ENCODE data around the gene MRPL50.

MRPL50 gene

DNA sequence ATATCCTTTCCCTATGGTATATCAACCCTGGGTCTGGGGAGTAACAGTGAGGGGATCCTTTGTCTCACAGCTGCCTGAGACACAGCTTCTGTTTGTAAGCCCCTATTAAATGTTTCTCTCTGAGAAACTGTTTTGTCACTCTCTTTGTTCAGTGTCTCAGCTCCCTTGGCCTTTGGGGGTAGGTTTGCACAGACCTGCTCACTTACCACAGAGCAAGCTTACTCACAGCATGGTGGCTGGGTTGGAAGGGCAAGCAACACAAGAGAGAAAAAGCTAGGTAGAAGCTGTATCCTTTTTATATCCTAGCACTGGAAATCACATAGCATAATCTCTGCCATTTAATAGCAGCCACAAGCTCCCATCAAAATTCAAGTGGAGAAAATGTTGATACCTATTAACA lies 18.1 kb downstream of the MRPL50 start:
- no peak for DNase-seq (ENCODE audit: low read depth in 4 of 4, low spot score in 1 of 4)

DNA sequence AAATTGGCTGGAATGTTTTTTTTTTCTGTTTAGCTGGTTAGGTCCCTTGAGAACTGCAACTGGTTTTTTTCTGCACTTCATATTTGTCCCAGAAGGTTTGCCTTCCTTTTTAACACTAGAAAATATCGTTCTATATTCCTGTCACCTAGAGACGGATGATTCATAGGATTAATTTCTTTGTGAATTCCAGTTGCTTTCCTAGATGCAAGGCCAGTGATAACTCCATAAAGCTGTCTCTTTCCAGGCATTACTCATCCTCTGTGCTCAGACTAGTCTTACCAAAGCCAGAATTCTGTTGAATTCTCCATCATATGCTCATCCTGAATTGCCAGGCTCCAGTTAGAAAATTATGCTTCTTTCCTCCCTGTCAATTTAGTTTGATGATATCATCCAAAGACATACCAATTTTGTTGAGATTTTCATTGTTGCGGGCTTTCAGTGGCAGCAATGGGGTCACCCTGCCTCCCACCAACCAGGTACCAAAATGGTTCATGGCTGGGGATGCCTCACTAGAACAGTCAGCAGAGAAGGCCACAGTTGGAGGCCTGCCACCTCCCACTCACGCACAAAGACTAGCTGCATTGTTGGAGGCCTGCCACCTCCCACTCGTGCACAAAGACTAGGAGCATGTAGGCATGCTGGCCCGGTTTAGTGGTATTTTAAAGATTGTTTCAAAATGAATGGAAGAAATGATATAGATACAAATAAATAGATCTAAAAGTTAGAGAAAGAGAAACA lies 22.1 kb downstream of the MRPL50 start:
- DNase-seq (ENCODE audit: low read depth in 4 of 4, low spot score in 1 of 4) = no peak

DNA sequence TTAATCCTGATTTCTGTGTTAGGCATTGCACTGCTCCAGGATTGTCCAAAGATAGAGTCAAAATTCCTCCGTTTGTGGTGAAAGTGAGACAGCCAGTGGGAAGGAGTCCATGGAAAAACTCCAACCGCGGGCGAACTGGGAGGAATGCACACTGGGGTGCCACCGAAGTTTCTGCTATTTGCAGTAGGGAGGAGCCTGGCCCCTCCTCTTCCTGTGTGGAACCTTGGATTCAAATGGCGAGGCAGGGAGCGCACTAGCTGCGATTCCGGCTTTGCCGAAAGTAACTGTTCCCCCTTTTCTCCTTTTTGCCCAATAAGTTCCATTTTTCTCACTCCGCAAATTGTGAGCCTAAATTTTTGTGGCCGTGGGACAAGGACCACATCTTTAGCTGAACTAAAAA lies 22.9 kb downstream of the MRPL50 start:
- no peak for DNase-seq (ENCODE audit: low read depth in 4 of 4, low spot score in 1 of 4)

DNA sequence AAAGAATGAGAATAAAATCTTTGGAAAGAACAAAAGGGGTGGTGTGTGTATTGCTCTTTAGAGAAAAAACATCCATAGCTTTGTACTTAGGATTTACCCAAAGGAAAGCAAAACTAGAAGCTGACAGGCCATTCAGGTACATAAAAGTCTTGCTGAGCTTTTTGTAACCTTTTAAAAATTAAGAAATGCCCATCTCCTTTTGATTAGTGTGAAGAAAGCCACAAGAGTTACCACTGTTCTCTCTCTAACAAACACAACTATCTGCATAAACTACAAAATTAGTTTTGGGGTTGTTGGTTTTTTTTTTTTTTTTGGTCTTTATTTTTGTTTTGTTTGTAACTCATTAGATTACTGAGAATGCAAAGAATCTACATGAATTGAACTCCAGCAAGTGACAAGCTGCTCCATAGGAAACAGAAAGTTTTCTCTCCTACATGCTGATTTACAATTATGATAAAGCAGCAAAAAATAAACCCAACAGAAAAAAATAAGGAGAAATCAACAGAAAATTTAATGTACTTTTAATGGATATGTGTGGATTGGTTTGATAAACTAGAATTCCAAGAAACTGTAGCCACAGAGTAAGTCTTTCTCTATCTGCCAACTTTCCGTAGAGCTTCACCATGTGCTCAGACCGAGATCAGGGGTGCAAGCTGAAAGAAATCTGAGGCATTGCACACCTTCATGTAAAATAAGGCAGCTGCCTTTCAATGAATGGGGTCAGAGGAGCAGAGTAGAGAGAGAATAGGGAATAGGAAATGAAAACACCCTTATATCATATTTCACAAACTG lies 25.9 kb downstream of the MRPL50 start:
- DNase-seq (ENCODE audit: low read depth in 4 of 4, low spot score in 1 of 4) = no peak

DNA sequence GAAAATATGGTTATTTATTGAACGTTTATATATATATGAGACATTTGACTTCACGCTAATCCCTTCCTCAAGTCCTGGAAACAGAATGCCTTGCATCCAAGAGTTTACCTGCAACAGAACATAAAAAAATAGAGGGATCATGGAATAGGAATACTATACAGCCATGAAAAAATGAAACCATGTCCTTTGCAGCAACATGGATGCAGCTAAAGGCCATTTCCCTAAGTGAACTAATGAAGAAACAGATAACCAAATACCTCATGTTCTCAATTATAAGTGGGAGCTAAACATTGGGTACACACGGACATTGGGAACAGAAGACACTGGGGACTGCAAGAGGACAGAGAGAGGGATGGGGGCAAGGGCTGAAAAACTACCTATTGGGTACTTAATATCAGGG lies 26.6 kb downstream of the MRPL50 start:
- DNase-seq (ENCODE audit: low read depth in 4 of 4, low spot score in 1 of 4) = no peak

DNA sequence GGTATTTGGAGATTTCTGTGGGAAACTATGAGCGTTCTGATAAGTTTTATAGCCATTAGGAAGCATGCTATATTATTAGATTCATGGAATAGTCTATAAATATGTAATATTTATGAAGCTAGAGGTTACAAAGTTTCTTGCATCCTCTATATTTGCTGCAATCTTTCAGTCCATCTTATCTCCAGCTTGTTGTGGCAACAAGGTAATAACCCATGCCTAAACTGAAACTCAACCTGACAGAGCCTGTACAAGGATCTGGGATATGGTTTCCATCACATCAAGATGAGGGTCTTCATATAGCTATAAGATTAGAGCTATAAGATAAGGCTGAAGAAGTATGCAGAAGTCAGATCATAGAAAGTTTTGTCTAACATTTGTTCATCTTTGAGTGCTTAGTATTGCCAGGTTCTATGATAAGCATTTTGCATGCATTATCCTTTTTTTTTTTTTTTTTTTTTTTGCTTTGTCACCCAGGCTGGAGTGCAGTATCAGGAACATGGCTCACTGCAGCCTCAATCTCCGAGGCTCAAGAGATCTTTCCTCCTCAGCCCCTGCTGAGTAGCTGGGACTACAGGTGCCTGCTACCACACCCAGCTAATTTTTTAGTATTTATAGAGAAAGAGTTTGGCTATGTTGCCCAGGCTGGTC lies 28.4 kb downstream of the MRPL50 start:
- DNase-seq (ENCODE audit: low read depth in 4 of 4, low spot score in 1 of 4) = no peak

DNA sequence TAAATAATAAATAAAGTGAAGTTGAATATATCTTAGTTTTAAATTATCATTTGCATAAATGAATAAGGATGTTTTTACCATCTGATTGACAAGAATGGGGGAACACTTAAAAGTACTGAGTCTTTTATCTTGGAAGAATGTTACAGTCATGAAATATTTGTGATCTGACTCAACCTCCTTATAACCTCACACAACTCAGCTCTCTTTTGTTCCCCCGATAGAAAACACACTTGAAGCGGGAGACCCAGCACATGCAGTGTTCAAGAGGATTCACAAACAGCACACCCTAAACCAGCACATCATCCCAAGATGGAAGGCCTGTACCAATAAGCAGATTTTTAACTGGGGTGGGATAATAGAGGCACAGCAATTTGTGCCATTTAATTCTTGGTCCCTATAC lies 29.1 kb downstream of the MRPL50 start:
- no peak for DNase-seq (ENCODE audit: low read depth in 4 of 4, low spot score in 1 of 4)

DNA sequence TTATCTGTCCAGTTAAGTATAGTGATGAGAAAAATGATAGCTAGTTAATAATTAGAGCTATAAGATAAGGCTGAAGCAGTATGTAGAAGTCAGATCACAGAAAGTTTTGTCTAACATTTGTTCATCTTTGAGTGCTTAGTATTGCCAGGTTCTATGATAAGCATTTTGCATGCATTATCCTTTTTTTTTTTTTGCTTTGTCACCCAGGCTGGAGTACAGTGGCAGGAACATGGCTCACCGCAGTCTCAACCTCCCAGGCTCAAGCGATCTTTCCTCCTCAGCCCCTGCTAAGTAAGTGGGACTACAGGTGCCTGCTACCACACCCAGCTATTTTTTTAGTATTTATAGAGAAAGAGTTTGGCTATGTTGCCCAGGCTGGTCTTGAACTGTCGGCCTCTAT lies 31.1 kb downstream of the MRPL50 start:
- DNase-seq (ENCODE audit: low read depth in 4 of 4, low spot score in 1 of 4) = no peak

DNA sequence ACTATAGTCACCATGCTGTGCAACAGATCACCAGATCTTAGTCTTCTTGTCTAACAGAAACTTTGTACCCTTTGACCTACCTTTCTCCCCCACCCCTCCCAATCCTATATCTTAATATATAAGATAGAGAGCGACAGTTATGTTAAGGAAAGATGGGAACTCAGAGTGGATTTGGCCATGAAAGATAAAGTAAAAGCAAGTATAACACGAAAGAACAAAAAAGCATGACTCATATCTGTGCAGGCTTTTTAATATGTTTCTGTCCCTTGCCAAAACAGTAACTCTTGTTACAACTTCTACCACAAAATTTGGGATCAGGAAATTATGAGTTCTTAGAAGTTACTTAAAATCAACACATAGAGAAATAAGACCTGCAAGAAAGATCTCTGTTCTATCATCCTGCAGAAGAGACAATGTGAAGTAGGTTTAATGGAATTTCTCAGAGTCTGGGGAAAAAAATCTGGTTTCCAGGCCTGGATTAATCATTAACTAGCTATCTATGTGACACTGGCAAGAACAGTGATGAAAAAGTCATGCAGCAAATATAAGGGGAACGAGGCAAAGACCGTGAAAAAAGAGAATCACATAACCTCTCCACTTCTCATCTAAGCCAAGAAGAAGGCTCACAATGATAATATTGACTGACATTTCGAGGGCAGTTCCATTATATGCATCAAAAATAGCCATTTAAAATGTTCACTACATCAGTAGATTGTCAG lies 32.2 kb downstream of the MRPL50 start:
- no peak for DNase-seq (ENCODE audit: low read depth in 4 of 4, low spot score in 1 of 4)

DNA sequence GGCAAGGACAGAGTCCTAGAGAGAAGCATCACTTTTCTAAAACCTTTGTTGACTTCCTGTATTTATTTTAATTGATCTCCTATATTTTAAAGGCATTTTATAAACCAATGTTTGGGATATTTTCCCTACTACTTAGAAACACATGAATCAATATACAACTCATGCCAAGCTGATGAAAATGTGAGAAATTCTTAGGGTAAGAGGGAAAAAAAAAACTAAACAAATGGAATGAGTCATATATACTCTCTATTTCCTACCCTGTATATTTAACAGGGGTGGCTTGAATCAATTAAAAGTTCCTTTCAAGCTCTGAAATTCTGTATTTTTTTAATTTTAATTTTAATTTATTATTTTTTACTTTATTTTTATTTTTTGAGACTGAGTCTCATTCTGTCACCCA lies 33.2 kb downstream of the MRPL50 start:
- DNase-seq (ENCODE audit: low read depth in 4 of 4, low spot score in 1 of 4) = no peak

DNA sequence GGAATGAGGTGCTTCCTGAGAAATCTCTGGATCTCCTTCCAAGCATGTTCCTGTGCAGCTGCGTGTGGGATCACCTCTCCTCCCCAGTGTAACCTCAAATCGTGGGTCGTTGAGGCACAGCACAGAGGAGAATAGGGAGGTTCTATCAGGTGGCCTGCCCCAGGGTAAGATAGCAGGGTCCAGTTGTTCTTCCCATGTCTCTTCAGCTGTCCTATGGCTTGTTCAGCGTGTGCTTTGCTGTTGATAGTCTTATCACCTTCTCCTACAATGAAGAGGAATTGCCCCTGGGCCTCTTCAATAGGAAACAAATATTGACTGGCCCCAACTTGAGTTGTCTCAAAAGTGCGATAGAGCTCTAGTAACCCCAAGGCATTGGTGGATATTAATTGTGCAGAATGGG lies 36.0 kb downstream of the MRPL50 start:
- DNase-seq (ENCODE audit: low read depth in 4 of 4, low spot score in 1 of 4) = no peak

DNA sequence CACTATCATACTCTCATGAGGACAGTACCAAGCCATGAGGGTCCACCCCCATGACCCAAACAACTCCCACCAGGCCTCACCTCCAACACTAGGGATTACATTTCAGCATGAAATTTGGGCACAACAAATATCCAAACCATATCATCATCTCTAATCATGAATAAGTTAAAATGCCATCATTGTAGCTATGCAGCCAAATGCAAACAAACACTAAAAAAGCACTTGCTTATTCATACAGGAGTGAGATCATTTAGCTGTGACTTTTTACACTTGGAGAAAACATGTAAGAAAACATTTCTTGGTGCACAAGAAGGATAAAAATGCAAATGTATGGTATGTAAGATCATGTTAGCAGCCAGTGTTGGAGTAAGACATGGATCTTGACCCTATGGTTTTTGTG lies 37.8 kb downstream of the MRPL50 start:
- no peak for DNase-seq (ENCODE audit: low read depth in 4 of 4, low spot score in 1 of 4)

DNA sequence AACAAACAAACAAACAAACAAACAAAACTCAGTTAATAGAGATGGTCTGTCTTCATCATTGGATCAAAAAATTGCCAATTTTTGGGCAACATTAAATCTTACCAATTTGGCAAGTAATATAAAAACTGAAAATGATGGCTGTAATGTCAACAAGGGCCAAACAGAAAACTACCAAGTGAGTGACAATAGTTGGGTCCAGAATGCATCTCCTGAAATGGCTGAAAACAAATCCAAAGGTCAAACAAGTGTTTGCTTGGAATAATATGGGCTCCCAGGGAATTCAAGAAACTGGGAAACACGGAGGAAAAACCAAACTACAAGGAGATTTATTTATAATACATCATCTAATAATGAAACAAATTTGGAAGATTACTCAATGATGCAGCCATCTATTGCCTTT lies 38.7 kb downstream of the MRPL50 start:
- DNase-seq (ENCODE audit: low read depth in 4 of 4, low spot score in 1 of 4) = no peak

DNA sequence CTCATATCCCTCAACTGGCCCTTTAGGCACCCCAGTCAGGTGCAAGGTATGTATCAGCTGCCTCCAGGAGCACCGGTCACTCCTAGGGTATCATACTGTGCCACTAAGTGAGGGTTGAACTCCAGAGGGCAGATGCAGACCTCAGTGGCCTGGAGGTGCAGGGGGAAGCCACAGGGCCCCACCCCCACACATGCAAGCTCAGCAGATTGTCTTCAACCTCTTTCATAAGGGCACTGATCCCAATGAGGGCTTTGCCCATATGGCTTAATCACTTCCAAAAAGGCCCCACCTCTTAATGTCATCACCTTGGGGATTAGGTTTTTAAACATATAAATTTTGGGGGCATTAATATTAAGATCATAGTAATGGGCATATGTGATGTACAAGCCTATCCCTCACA lies 41.8 kb downstream of the MRPL50 start:
- DNase-seq (ENCODE audit: low read depth in 4 of 4, low spot score in 1 of 4) = no peak

DNA sequence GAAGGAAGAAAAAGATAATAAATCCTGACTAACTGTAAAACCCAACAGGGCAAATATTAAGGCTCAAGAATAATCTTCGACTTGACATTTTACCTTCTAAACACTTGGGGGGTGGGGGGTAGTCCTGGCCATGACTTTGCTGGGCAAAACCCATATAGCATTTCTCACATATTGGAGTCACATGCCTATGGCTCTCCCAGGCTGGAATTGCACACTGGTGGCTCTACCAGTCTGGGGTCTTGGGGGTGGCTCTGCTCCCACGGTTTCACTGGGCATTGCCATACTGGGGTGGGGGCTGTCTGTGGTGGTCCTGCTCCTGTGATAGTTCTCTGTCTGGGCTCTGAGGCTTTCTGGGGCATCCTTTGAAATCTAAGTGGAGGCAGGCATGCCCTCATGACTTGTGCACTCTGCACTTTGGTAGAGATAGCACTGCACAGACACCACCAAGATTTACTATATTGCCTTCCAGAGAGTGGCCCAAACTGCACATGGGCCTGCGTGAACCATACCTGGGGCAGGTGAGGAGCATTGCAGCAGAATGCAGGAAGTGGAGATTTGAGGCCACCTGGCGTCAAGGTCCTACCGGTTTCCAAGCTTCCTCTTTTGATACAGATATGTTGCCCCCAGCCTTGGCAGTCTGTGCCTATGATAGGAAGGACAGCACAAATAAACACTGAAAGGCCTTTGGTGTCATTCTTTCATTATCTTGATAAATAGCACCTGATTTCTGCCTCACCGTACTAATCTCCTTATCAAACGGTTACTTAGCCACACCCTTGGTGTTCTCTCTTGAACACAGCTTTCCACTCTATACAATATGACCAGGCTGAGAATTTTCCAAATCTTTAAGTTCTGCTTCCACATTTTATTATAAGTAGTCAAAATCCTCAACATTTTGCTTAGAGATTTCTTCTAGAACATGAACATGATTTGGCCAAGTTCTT lies 43.4 kb downstream of the MRPL50 start:
- no peak for DNase-seq (ENCODE audit: low read depth in 4 of 4, low spot score in 1 of 4)

DNA sequence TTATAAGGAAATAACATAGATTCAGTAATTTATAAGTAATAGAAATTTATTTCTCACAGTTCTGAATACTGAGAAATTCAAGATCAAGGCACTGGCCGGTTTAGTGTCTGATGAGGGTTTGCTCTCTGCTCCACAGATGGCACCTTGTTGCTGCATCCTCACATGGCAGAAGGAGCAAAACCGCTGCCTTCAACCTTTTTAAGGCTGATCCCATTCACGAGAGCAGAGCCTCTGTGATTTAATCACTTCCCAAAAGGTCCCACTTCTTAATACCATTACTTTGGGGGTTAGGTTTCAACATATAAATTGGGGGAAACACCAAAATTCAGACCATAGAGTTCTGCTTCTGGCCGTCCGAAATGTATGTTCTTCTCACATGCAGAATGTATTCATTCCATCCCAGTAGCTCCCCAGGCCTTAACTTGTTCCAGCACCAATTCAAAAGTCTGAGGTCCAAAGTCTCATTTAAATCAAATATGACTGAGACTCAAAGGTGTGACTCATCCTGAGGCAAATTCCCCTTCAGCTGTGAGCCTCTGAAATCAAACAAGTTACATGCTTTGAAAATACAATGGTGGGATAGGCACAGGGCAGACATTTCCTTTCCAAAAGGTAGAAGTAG lies 44.2 kb downstream of the MRPL50 start:
- no peak for DNase-seq (ENCODE audit: low read depth in 4 of 4, low spot score in 1 of 4)

DNA sequence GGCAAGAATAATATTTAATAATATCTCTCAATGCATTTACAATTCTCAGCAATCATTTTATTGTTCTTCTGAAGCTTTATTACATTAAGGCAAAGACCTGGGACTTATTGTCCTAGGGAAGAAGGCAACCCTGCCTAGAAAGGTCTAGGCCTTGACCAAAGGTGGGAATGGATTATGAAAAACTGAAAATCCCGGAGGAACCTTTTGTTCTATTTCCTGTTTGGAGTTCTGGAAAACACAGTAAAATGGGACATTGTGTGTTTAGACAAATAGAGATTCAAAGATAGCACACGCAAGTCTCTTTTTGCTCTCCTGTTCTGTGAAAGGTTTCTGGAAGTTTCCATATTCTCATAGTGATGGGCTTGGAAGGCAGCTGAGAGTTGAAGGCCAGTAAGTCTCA lies 44.7 kb downstream of the MRPL50 start:
- no peak for DNase-seq (ENCODE audit: low read depth in 4 of 4, low spot score in 1 of 4)

DNA sequence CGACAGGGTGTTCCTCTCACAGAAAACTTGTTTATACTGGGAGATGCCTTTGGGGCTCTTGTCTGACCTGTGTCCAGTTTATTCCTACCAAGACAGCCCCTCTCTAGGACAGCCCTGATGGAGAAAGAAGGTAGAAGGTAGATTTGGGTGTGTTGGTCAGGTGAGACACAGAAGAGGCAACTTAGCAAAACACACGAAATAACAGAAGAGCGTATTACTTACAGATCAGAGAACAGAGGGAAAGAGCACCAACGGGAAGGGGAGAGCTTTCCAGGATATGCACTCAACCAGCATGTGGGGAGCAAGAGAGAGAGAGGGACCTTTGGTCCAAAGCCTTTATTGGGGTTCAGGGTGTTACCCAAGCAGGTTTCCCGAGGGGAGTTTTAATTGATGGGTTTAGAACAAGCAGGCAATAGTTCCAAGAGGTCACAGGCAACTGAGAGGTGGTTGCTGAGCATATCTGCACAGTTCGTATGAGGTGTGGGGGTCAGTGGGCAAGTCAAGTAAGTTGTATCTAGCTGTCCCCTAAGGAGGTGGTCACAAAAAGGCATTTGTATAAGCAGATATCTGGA lies 45.4 kb downstream of the MRPL50 start:
- DNase-seq (ENCODE audit: low read depth in 4 of 4, low spot score in 1 of 4) = no peak

DNA sequence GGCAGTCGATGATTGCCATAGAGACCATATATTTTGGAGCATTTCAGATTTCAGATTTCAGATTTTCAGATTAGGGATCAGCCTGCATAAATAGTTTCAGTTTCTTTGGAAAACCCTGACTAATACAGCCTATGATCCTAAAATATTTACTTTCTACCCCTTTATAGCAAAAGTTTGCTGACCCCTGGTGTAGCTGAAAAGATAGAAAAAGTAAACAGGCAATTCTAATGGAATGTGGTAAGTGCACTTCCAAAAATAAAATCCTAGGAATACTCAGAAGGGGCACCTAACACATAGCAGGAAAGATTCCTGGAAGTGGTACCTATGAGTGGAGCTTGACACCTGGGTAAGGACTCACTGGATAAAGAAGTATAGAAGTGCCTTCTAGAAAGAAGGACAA lies 48.1 kb downstream of the MRPL50 start:
- no peak for DNase-seq (ENCODE audit: low read depth in 4 of 4, low spot score in 1 of 4)

DNA sequence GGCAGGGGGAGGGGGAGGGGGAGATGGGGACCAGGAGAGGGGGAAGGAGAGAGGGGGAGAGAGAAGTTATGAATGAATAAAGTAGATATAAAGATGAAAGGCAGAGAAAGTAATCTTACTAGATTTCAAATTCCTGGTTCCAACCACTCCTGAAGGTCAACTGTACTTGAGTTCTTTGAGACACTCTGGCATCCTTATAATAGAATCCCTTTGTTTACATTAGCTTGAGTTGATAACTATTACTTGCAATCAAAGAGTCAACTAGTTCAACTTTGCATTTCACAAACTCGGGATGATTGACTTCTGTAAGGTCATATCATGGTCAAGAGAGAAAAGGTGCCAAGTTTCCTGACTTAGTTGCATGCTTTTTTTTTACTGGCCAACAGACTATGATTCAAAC lies 55.8 kb downstream of the MRPL50 start:
- DNase-seq (ENCODE audit: low read depth in 4 of 4, low spot score in 1 of 4) = no peak
